Keratinocyte (primary cell): ENCODE data around the gene SIK2. TPM values are rescaled to one million over a fixed set of nuclear protein-coding genes. Genes with fewer than 3 reads are reported as not detected.

Experiments
- DNase-seq: peaks from one replicate; pipeline ENCODE4 v3.0.0-alpha.2; 2011; ENCODE audit warnings: low read depth, missing footprints, low spot score
- FAIRE-seq: peaks from 2 replicates; lab custom pipeline; 2011; peaks lifted over from hg19 to GRCh38; lab: Jason Lieb, UNC
- H2AFZ ChIP-seq: 2 replicates; pipeline ENCODE4 v1.6.0; 2012; ENCODE audit warnings: low read length, control low read depth, inconsistent platforms; ENCODE audit not compliant: control insufficient read depth
- H3K27ac ChIP-seq: 2 replicates; pipeline ENCODE4 v1.5.1; 2011; ENCODE audit warnings: low read length; ENCODE audit not compliant: control insufficient read depth, insufficient read depth
- H3K27me3 ChIP-seq: 3 replicates; pipeline ENCODE4 v1.6.0; 2011; ENCODE audit warnings: low read length; ENCODE audit not compliant: control insufficient read depth, insufficient read depth; ENCODE audit errors: extremely low read depth
- H3K36me3 ChIP-seq, 2 experiments: 2 replicates in 1 of 2; 3 replicates in 1 of 2; pipeline ENCODE4 v1.5.1; 2011; ENCODE audit warnings: low read length in 2 of 2, mild to moderate bottlenecking in 1 of 2; ENCODE audit not compliant: control insufficient read depth in 2 of 2, insufficient read depth in 2 of 2; ENCODE audit errors: extremely low read depth in 1 of 2
- H3K4me1 ChIP-seq: 3 replicates; pipeline ENCODE4 v1.5.1; 2011; ENCODE audit warnings: low read length; ENCODE audit not compliant: control insufficient read depth, insufficient read depth; ENCODE audit errors: extremely low read depth
- H3K4me2 ChIP-seq: 3 replicates; pipeline ENCODE4 v1.6.0; 2011; ENCODE audit warnings: low read depth, low read length; ENCODE audit not compliant: control insufficient read depth, insufficient read depth; ENCODE audit errors: extremely low read depth
- H3K4me3 ChIP-seq, 3 experiments: fragments of 200-600 bp in 1 of 3; sonication (generic) in 1 of 3; 2 replicates in 2 of 3; 3 replicates in 1 of 3; pipeline ENCODE4 v1.5.1; 2011 to 2016; ENCODE audit warnings: low read length in 3 of 3, mild to moderate bottlenecking in 3 of 3, control low read depth in 2 of 3, inconsistent platforms in 1 of 3, low read depth in 1 of 3, mixed read lengths in 1 of 3, mixed run types in 1 of 3, moderate library complexity in 1 of 3; ENCODE audit not compliant: control insufficient read depth in 2 of 3, insufficient read depth in 2 of 3; ENCODE audit errors: extremely low read depth in 1 of 3
- H3K79me2 ChIP-seq: 2 replicates; pipeline ENCODE4 v1.6.0; 2012; ENCODE audit warnings: low read length; ENCODE audit not compliant: control insufficient read depth, insufficient read depth
- H3K9ac ChIP-seq: 3 replicates; pipeline ENCODE4 v1.6.0; 2011; ENCODE audit warnings: low read length; ENCODE audit not compliant: control insufficient read depth, insufficient read depth; ENCODE audit errors: extremely low read depth
- H3K9me1 ChIP-seq: 3 replicates; pipeline ENCODE4 v1.6.0; 2011; ENCODE audit warnings: low read length; ENCODE audit not compliant: control insufficient read depth, insufficient read depth; ENCODE audit errors: extremely low read depth
- H3K9me3 ChIP-seq: 2 replicates; pipeline ENCODE4 v1.5.1; 2012; ENCODE audit warnings: low read depth, low read length; ENCODE audit not compliant: control insufficient read depth
- H4K20me1 ChIP-seq: 3 replicates; pipeline ENCODE4 v1.6.0; 2011; ENCODE audit warnings: low read length; ENCODE audit not compliant: control insufficient read depth, insufficient read depth; ENCODE audit errors: extremely low read depth
- CTCF ChIP-seq, 3 experiments: IDR thresholded peaks in 1 of 3; conservative IDR thresholded peaks in 1 of 3; optimal IDR thresholded peaks in 1 of 3; 2 replicates in 2 of 3; 3 replicates in 1 of 3; pipeline versions ENCODE3 to v1.5.1; 2011; ENCODE audit warnings: low read length in 3 of 3, mild to moderate bottlenecking in 3 of 3, moderate library complexity in 2 of 3, control low read depth in 1 of 3, inconsistent platforms in 1 of 3; ENCODE audit not compliant: insufficient read depth in 2 of 3; ENCODE audit errors: extremely low read depth in 1 of 3
- EZH2 ChIP-seq: IDR thresholded peaks from one replicate; pipeline ENCODE4 v1.6.1; 2012; ENCODE audit warnings: inconsistent platforms, mild to moderate bottlenecking, low read length, moderate library complexity
- dilution Hi-C: fragments of 300-500 bp; cut with MboI; formaldehyde crosslinking; loops from one replicate; pipeline ENCODE4 v1.7.0; 2020; ENCODE audit warnings: low sequenced_read_pairs; ENCODE audit not compliant: extremely low pct_ligation_motif_present
- polyA plus RNA-seq, 5 experiments: library from polyadenylated mRNA; depleted of rRNA in 3 of 5; stranded (reverse) in 3 of 5; stranded (forward) in 1 of 5; unstranded in 1 of 5; fragments of >200 nt; gene quantifications; 1 replicate in 1 of 5; 2 replicates in 3 of 5; 3 replicates in 1 of 5; pipeline versions ENCODE4 v1.2.1 to v1.2.3, GENCODE V29; 2011 to 2012; ENCODE audit warnings: missing spikeins in 2 of 5, low read depth in 1 of 5, low replicate concordance in 1 of 5

SIK2 gene
- polyA plus RNA-seq, 1 donor (not counting 4 experiments of a cell fraction or from before 2014, with no cell fraction given), result 10.0 TPM

- Histone ChIP-seq H4K20me1 (no peaks in the 10 kb centered on the region), H3K27me3 (no peaks in the 10 kb centered on the region), H3K9me1 (no peaks in the 10 kb centered on the region), H3K4me3 (no peak overlapping the region), H3K4me2 (no peak overlapping the region), H2AFZ (no peak overlapping the region), H3K9ac (no peak overlapping the region), H3K36me3 (peaks cover 10 to 32% of the 10 kb centered on the region in 2 experiments), H3K9me3 (no peaks in the 10 kb centered on the region), H3K27ac (no peak overlapping the region), H3K79me2 (peaks cover 22% of the 10 kb centered on the region), H3K4me1 (peaks cover 5% of the 10 kb centered on the region)
- no peak for FAIRE-seq
- TF ChIP-seq CTCF (optimal IDR thresholded peaks at IDR 0.05 in 1 of 3, IDR thresholded peaks at IDR 0.05 in 1 of 3, conservative IDR thresholded peaks at IDR 0.05 in 1 of 3; ENCODE audit: extremely low read depth in 1 of 3, insufficient read depth in 2 of 3, low read length in 3 of 3), result no peak
- TF ChIP-seq EZH2, result no peak
- no peak for DNase-seq
- dilution Hi-C loops, result no loop called here
These were observed 158.8 kb downstream of the SIK2 start for GRCh38 chr11:111761036-111761435.

GRCh38 chr11:111762526-111762925, 160.3 kb downstream of the SIK2 start:
- H3K9me1 ChIP-seq, result no peaks in the 10 kb centered on the region
- peaks cover 10 to 32% of the 10 kb centered on the region in 2 experiments for H3K36me3 ChIP-seq
- no peaks in the 10 kb centered on the region for H3K9me3 ChIP-seq
- H3K4me2 ChIP-seq, result no peak overlapping the region
- TF ChIP-seq EZH2 (no peak), CTCF (optimal IDR thresholded peaks at IDR 0.05 in 1 of 3, IDR thresholded peaks at IDR 0.05 in 1 of 3, conservative IDR thresholded peaks at IDR 0.05 in 1 of 3; ENCODE audit: extremely low read depth in 1 of 3, insufficient read depth in 2 of 3, low read length in 3 of 3) (no peak)
- FAIRE-seq, result no peak
- DNase-seq, result no peak
- no peak overlapping the region for H3K9ac ChIP-seq
- no peaks in the 10 kb centered on the region for H4K20me1 ChIP-seq
- peaks cover 11% of the 10 kb centered on the region for H3K4me1 ChIP-seq
- H3K27me3 ChIP-seq, result no peaks in the 10 kb centered on the region
- dilution Hi-C loops, result no loop called here
- no peak overlapping the region for H3K27ac ChIP-seq
- no peak overlapping the region for H3K4me3 ChIP-seq
- peaks cover 23% of the 10 kb centered on the region for H3K79me2 ChIP-seq
- H2AFZ ChIP-seq, result no peak overlapping the region
